HG02885 (cell line): ENCODE data around the gene OR2AT4.
A peak's percentile ranks its signal among the peaks of the same experiment; 100 is the strongest.

Source experiments
- ATAC-seq: cut with Tn5 transposase; IDR thresholded peaks from one replicate; pipeline ENCODE4 v1.9.1; 2021; ENCODE audit warnings: mild to moderate bottlenecking; ENCODE audit not compliant: unreplicated experiment, poor library complexity

The OR2AT4 gene

GRCh38 chr11:75033916-75034315, 62.8 kb downstream of the OR2AT4 start:
- no peak for ATAC-seq

GRCh38 chr11:75032550-75032935, 64.1 kb downstream of the OR2AT4 start:
- ATAC-seq: no peak

- peak; percentile 51 for ATAC-seq
Observed at GRCh38 chr11:75031771-75032549, 64.7 kb downstream of the OR2AT4 start.
